NCI-H1105 (cell line): Measurements from ENCODE around the gene EIF4A3.

ENCODE experiments used
- DNase-seq: peaks from one replicate; lab custom pipeline; 2025; lab: John Stamatoyannopoulos, UW

The EIF4A3 gene

GRCh38 chr17:80132906-80133625 is 13.9 kb downstream of the EIF4A3 start:
- DNase-seq, result no peak

- no peak for DNase-seq
Measured at GRCh38 chr17:80130992-80131391, 15.9 kb downstream of the EIF4A3 start.

- DNase-seq, result no peak
Measured at GRCh38 chr17:80129006-80129565, 17.8 kb downstream of the EIF4A3 start.

GRCh38 chr17:80126449-80126715 is 20.5 kb downstream of the EIF4A3 start:
- DNase-seq, result no peak

GRCh38 chr17:80125656-80126448 is 21.1 kb downstream of the EIF4A3 start:
- DNase-seq, result no peak

GRCh38 chr17:80124351-80124981 is 22.5 kb downstream of the EIF4A3 start:
- no peak for DNase-seq

GRCh38 chr17:80123791-80124190 is 23.1 kb downstream of the EIF4A3 start:
- no peak for DNase-seq

GRCh38 chr17:80122926-80123505 is 23.9 kb downstream of the EIF4A3 start:
- no peak for DNase-seq

GRCh38 chr17:80122026-80122575 is 24.8 kb downstream of the EIF4A3 start:
- no peak for DNase-seq

- DNase-seq, result no peak
Measured at GRCh38 chr17:80119839-80120238, 27.1 kb downstream of the EIF4A3 start.

GRCh38 chr17:80119271-80119791 is 27.6 kb downstream of the EIF4A3 start:
- DNase-seq, result no peak

- no peak for DNase-seq
Measured at GRCh38 chr17:80118601-80119270, 28.2 kb downstream of the EIF4A3 start.

GRCh38 chr17:80117491-80118401 is 29.2 kb downstream of the EIF4A3 start:
- DNase-seq, result no peak

GRCh38 chr17:80116921-80117380 is 30.0 kb downstream of the EIF4A3 start:
- no peak for DNase-seq

- DNase-seq, result no peak
Measured at GRCh38 chr17:80116276-80116920, 30.5 kb downstream of the EIF4A3 start.

GRCh38 chr17:80115159-80115558 is 31.8 kb downstream of the EIF4A3 start:
- no peak for DNase-seq

GRCh38 chr17:80114758-80115157 is 32.2 kb downstream of the EIF4A3 start:
- DNase-seq, result no peak

GRCh38 chr17:80113033-80113484 is 33.9 kb downstream of the EIF4A3 start:
- no peak for DNase-seq

- DNase-seq, result no peak
Measured at GRCh38 chr17:80112471-80113032, 34.4 kb downstream of the EIF4A3 start.
